Right atrium auricular region (tissue), 2 donors: ENCODE data around the gene RHBDL3. TPM values are rescaled to one million over a fixed set of nuclear protein-coding genes. Genes with fewer than 3 reads are reported as not detected.
"Not testable (repeated sequence)": the region's sequence is repeated elsewhere in the genome, so short reads cannot be mapped to it uniquely, and the experiment has no call there.

Source experiments
- DNase-seq: peaks from one replicate; pipeline ENCODE4 v3.0.0-alpha.2; 2019; ENCODE audit warnings: low spot score
- H3K27ac ChIP-seq, 2 donors: fragments of 200-600 bp; sonication (generic); 1 replicate in 1 of 2; 2 replicates in 1 of 2; pipeline ENCODE4 v1.5.1; 2016 to 2019
- H3K27me3 ChIP-seq, 2 donors: fragments of 200-600 bp; sonication (generic); one replicate each; pipeline versions ENCODE4 v1.5.1 to v1.6.0; 2017 to 2019
- H3K36me3 ChIP-seq: fragments of 200-600 bp; sonication (generic); one replicate; pipeline ENCODE4 v1.5.1; 2016
- H3K4me1 ChIP-seq, 2 donors: fragments of 200-600 bp; sonication (generic); one replicate each; pipeline versions ENCODE4 v1.5.1 to v1.6.0; 2017 to 2019
- H3K4me3 ChIP-seq, 2 donors: fragments of 200-600 bp; sonication (generic); 1 replicate in 1 of 2; 2 replicates in 1 of 2; pipeline ENCODE4 v1.5.1; 2017 to 2019; ENCODE audit warnings: mild to moderate bottlenecking in 1 of 2, moderate library complexity in 1 of 2
- H3K9me3 ChIP-seq, 2 donors: fragments of 200-600 bp; sonication (generic); one replicate each; pipeline ENCODE4 v1.5.1; 2019
- total RNA-seq, 2 donors: library from RNA; depleted of rRNA; stranded (reverse); fragments of >200 nt; gene quantifications; one replicate each; pipeline ENCODE4 v1.1.0, GENCODE V29; 2016
- TF ChIP-seq, protein P1 (sequence below), 2 donors: fragments of 200-600 bp; sonication (generic); IDR thresholded peaks; one replicate each; pipeline ENCODE4 v1.5.1; 2019; ENCODE audit warnings: antibody characterized with exemption in 2 of 2

The RHBDL3 gene
- total RNA-seq, 2 donors from 2014 or later: 18.0 to 19.2 TPM

DNA sequence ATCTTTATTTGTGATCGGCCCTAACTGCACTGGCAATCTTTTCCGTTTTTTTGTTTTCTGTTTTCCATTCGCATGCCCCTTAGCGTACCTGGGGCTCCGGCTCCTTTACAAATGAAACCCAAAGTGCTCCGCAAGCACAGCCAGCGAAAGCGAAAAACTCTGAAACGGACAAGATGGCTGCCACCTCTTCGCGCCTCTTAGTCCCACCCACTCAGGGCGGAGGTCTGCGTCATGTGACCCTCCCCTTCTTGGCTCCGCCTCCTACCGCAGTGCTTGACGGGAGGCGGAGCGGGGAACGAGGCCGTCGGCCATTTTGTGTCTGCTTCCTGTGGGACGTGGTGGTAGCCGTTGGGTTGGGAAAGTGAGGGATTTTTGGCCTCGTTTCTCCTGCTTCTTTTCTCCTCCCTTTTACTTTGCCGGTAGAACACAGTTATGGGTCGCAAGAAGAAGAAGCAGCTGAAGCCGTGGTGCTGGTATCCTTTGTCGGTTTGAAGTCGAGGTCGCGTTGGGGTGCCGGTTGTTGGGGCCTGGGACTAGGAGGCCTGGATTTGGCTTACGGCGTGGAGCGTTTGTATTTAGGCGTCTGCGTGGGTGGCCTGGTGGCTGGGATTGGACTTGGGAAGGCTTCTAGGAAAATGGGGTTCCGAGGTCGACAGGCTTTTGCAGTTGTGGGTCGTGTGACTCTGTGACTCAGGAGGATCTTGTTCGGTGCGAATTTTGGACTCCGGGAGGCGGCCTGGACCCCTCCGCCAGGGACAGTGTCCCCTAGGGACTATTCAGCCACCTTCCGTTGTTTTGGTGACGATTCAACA, 84.4 kb downstream of the RHBDL3 start, which contains the start of gene ZNF207:
Gene ZNF207, plus strand, starts transcription at position 304 of the 812 bp plus-strand sequence. Its CDS starts 129 bp downstream, at position 433.
- no peaks in the 10 kb centered on the region for H3K9me3 ChIP-seq
- H3K4me1 ChIP-seq: peaks cover 0 to 46% of the 10 kb centered on the region in 2 donors
- DNase-seq: peak; percentile 96
- H3K27ac ChIP-seq: peak within 1 kb of the TSS; percentile 98 to 99
- TF ChIP-seq, protein P1, sequence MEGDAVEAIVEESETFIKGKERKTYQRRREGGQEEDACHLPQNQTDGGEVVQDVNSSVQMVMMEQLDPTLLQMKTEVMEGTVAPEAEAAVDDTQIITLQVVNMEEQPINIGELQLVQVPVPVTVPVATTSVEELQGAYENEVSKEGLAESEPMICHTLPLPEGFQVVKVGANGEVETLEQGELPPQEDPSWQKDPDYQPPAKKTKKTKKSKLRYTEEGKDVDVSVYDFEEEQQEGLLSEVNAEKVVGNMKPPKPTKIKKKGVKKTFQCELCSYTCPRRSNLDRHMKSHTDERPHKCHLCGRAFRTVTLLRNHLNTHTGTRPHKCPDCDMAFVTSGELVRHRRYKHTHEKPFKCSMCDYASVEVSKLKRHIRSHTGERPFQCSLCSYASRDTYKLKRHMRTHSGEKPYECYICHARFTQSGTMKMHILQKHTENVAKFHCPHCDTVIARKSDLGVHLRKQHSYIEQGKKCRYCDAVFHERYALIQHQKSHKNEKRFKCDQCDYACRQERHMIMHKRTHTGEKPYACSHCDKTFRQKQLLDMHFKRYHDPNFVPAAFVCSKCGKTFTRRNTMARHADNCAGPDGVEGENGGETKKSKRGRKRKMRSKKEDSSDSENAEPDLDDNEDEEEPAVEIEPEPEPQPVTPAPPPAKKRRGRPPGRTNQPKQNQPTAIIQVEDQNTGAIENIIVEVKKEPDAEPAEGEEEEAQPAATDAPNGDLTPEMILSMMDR (IDR thresholded peaks at IDR 0.05): no peak
- no peaks in the 10 kb centered on the region for H3K27me3 ChIP-seq
- H3K36me3 ChIP-seq: peaks cover 28% of the 10 kb centered on the region
- peak within 1 kb of the TSS; percentile 90 to 94 for H3K4me3 ChIP-seq

GRCh38 chr17:32350666-32351418, 85.2 kb downstream of the RHBDL3 start:
- H3K27me3 ChIP-seq: no peaks in the 10 kb centered on the region
- peak overlapping the region; percentile 98 to 99 for H3K27ac ChIP-seq
- peaks cover 32% of the 10 kb centered on the region for H3K36me3 ChIP-seq
- H3K9me3 ChIP-seq: no peaks in the 10 kb centered on the region
- DNase-seq: no peak
- H3K4me3 ChIP-seq: peak overlapping the region; percentile 90 to 94
- TF ChIP-seq, protein P1 (IDR thresholded peaks at IDR 0.05): no peak
- H3K4me1 ChIP-seq: peaks cover 0 to 54% of the 10 kb centered on the region in 2 donors

DNA sequence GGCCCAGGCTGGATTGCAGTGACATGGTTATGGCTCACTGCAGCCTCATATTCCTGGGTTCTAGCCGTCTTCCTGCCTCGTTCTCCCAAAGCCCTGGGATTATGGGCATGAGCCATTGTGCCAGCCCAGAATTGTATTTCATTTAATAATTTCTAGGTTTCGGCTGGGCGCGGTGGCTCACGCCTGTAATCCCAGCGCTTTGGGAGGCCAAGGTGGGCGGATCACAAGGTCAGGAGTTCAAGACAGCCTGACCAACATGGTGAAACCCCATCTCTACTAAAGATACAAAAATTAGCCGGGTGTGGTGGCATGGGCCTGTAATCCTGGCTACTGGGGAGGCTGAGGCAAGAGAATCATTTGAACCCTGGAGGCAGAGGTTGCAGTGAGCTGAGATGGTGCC, 87.1 kb downstream of the RHBDL3 start:
- H3K27me3 ChIP-seq, H3K9me3 ChIP-seq, DNase-seq, H3K27ac ChIP-seq: not testable (repeated sequence)
- Histone ChIP-seq H3K4me1 (peaks cover 0 to 68% of the 10 kb centered on the region in 2 donors), H3K36me3 (peaks cover 37% of the 10 kb centered on the region), H3K4me3 (peak overlapping the region in 1 of 2 donors; percentile 19)

- peak overlapping the region in 1 of 2 donors; percentile 6 for H3K4me3 ChIP-seq
- H3K4me1 ChIP-seq: peaks cover 0 to 65% of the 10 kb centered on the region in 2 donors
- no peak for DNase-seq
- peaks cover 68% of the 10 kb centered on the region for H3K36me3 ChIP-seq
- TF ChIP-seq, protein P1 (IDR thresholded peaks at IDR 0.05): no peak
- H3K9me3 ChIP-seq: no peaks in the 10 kb centered on the region
- no peak overlapping the region for H3K27ac ChIP-seq
- no peaks in the 10 kb centered on the region for H3K27me3 ChIP-seq
Measured at GRCh38 chr17:32355649-32356377, 90.2 kb downstream of the RHBDL3 start.

- no peak overlapping the region for H3K4me3 ChIP-seq
Measured at GRCh38 chr17:32356378-32356743, 90.7 kb downstream of the RHBDL3 start.

More at GRCh38 chr17:32356378-32356743, 90.7 kb downstream of the RHBDL3 start:
- Histone ChIP-seq H3K9me3 (no peaks in the 10 kb centered on the region), H3K36me3 (peaks cover 73% of the 10 kb centered on the region), H3K27me3 (no peaks in the 10 kb centered on the region), H3K4me1 (peaks cover 0 to 64% of the 10 kb centered on the region in 2 donors), H3K27ac (no peak overlapping the region)
- no peak for DNase-seq
- TF ChIP-seq, protein P1 (IDR thresholded peaks at IDR 0.05): no peak
